Mucosa of stomach (tissue), 1 donor: ENCODE measurements around the gene FAM13C.

ENCODE experiments used
- H3K27me3 ChIP-seq: one replicate; pipeline ENCODE4 v1.7.0; 2013; ENCODE audit warnings: mild to moderate bottlenecking, low read length; ENCODE audit not compliant: control insufficient read depth, insufficient read depth
- H3K36me3 ChIP-seq: one replicate; pipeline ENCODE4 v1.7.0; 2013; ENCODE audit warnings: low read length; ENCODE audit not compliant: control insufficient read depth, insufficient read depth
- H3K4me1 ChIP-seq: one replicate; pipeline ENCODE4 v1.7.0; 2013; ENCODE audit warnings: mild to moderate bottlenecking, low read length; ENCODE audit not compliant: control insufficient read depth, insufficient read depth
- H3K4me3 ChIP-seq: one replicate; pipeline ENCODE4 v1.7.0; 2013; ENCODE audit warnings: low read length
- H3K9ac ChIP-seq: one replicate; pipeline ENCODE4 v1.7.0; 2013; ENCODE audit warnings: mild to moderate bottlenecking, low read length, moderate library complexity
- H3K9me3 ChIP-seq: one replicate; pipeline ENCODE4 v1.7.0; 2013; ENCODE audit warnings: mild to moderate bottlenecking, low read length, moderate library complexity; ENCODE audit not compliant: control insufficient read depth
- donor health status: Pancreatic carcinoma.

The FAM13C gene

GRCh38 chr10:59333701-59334100 is 28.6 kb downstream of the FAM13C start:
- H3K4me1 ChIP-seq = no peaks in the 10 kb centered on the region

GRCh38 chr10:59332581-59332980 is 29.8 kb downstream of the FAM13C start:
- Histone ChIP-seq H3K36me3 (no peaks in the 10 kb centered on the region), H3K9me3 (no peaks in the 10 kb centered on the region), H3K27me3 (no peaks in the 10 kb centered on the region), H3K4me1 (no peaks in the 10 kb centered on the region), H3K4me3 (no peak overlapping the region), H3K9ac (no peak overlapping the region)

More at GRCh38 chr10:59333701-59334100, 28.6 kb downstream of the FAM13C start:
- no peaks in the 10 kb centered on the region for H3K36me3 ChIP-seq
- H3K9me3 ChIP-seq = no peaks in the 10 kb centered on the region
- no peak overlapping the region for H3K9ac ChIP-seq
- H3K4me3 ChIP-seq = no peak overlapping the region
- no peaks in the 10 kb centered on the region for H3K27me3 ChIP-seq

GRCh38 chr10:59331661-59332060 is 30.7 kb downstream of the FAM13C start:
- no peaks in the 10 kb centered on the region for H3K9me3 ChIP-seq
- no peak overlapping the region for H3K9ac ChIP-seq
- H3K4me1 ChIP-seq = no peaks in the 10 kb centered on the region
- H3K4me3 ChIP-seq = no peak overlapping the region
- no peaks in the 10 kb centered on the region for H3K27me3 ChIP-seq
- no peaks in the 10 kb centered on the region for H3K36me3 ChIP-seq

GRCh38 chr10:59325116-59325515 is 37.2 kb downstream of the FAM13C start:
- H3K4me1 ChIP-seq = no peaks in the 10 kb centered on the region
- H3K9me3 ChIP-seq = no peaks in the 10 kb centered on the region
- H3K27me3 ChIP-seq = no peaks in the 10 kb centered on the region
- no peaks in the 10 kb centered on the region for H3K36me3 ChIP-seq
- H3K4me3 ChIP-seq = no peak overlapping the region
- no peak overlapping the region for H3K9ac ChIP-seq

- Histone ChIP-seq H3K36me3 (no peaks in the 10 kb centered on the region), H3K9ac (no peak overlapping the region), H3K27me3 (no peaks in the 10 kb centered on the region), H3K4me3 (no peak overlapping the region), H3K9me3 (no peaks in the 10 kb centered on the region), H3K4me1 (no peaks in the 10 kb centered on the region)
Measured at GRCh38 chr10:59324597-59324996, 37.8 kb downstream of the FAM13C start.

GRCh38 chr10:59323831-59324401 is 38.4 kb downstream of the FAM13C start:
- H3K36me3 ChIP-seq = no peaks in the 10 kb centered on the region
- H3K4me3 ChIP-seq = no peak overlapping the region
- no peak overlapping the region for H3K9ac ChIP-seq
- H3K4me1 ChIP-seq = no peaks in the 10 kb centered on the region
- H3K9me3 ChIP-seq = no peaks in the 10 kb centered on the region
- H3K27me3 ChIP-seq = no peaks in the 10 kb centered on the region

- Histone ChIP-seq H3K4me3 (no peak overlapping the region), H3K4me1 (no peaks in the 10 kb centered on the region), H3K36me3 (no peaks in the 10 kb centered on the region), H3K9me3 (no peaks in the 10 kb centered on the region), H3K9ac (no peak overlapping the region), H3K27me3 (no peaks in the 10 kb centered on the region)
Measured at GRCh38 chr10:59323036-59323459, 39.3 kb downstream of the FAM13C start.

- no peak overlapping the region for H3K4me3 ChIP-seq
- no peaks in the 10 kb centered on the region for H3K27me3 ChIP-seq
- no peaks in the 10 kb centered on the region for H3K36me3 ChIP-seq
- no peaks in the 10 kb centered on the region for H3K9me3 ChIP-seq
- no peaks in the 10 kb centered on the region for H3K4me1 ChIP-seq
- no peak overlapping the region for H3K9ac ChIP-seq
Measured at GRCh38 chr10:59322131-59322530, 40.2 kb downstream of the FAM13C start.

- H3K4me3 ChIP-seq = no peak overlapping the region
- H3K9ac ChIP-seq = no peak overlapping the region
- H3K9me3 ChIP-seq = no peaks in the 10 kb centered on the region
- no peaks in the 10 kb centered on the region for H3K27me3 ChIP-seq
- no peaks in the 10 kb centered on the region for H3K4me1 ChIP-seq
- no peaks in the 10 kb centered on the region for H3K36me3 ChIP-seq
Measured at GRCh38 chr10:59320355-59320754, 42.0 kb downstream of the FAM13C start.

- Histone ChIP-seq H3K36me3 (no peaks in the 10 kb centered on the region), H3K9ac (no peak overlapping the region), H3K27me3 (no peaks in the 10 kb centered on the region), H3K9me3 (no peaks in the 10 kb centered on the region), H3K4me1 (no peaks in the 10 kb centered on the region), H3K4me3 (no peak overlapping the region)
Measured at GRCh38 chr10:59319854-59320253, 42.5 kb downstream of the FAM13C start.

GRCh38 chr10:59317066-59317465 is 45.3 kb downstream of the FAM13C start:
- no peaks in the 10 kb centered on the region for H3K9me3 ChIP-seq
- H3K27me3 ChIP-seq = no peaks in the 10 kb centered on the region
- no peak overlapping the region for H3K4me3 ChIP-seq
- H3K36me3 ChIP-seq = no peaks in the 10 kb centered on the region
- no peaks in the 10 kb centered on the region for H3K4me1 ChIP-seq
- no peak overlapping the region for H3K9ac ChIP-seq

GRCh38 chr10:59315465-59315864 is 46.9 kb downstream of the FAM13C start:
- H3K4me3 ChIP-seq = no peak overlapping the region
- no peaks in the 10 kb centered on the region for H3K9me3 ChIP-seq
- no peaks in the 10 kb centered on the region for H3K36me3 ChIP-seq
- no peaks in the 10 kb centered on the region for H3K4me1 ChIP-seq
- no peak overlapping the region for H3K9ac ChIP-seq
- H3K27me3 ChIP-seq = no peaks in the 10 kb centered on the region

- Histone ChIP-seq H3K9ac (no peak overlapping the region), H3K9me3 (no peaks in the 10 kb centered on the region), H3K36me3 (no peaks in the 10 kb centered on the region), H3K27me3 (no peaks in the 10 kb centered on the region), H3K4me3 (no peak overlapping the region), H3K4me1 (no peaks in the 10 kb centered on the region)
Measured at GRCh38 chr10:59314268-59314667, 48.1 kb downstream of the FAM13C start.
